GM12878 (cell line): ENCODE data around the gene DCTN2. TPM values are rescaled to one million over a fixed set of nuclear protein-coding genes. Genes with fewer than 3 reads are reported as not detected.
A peak's percentile ranks its signal among the peaks of the same experiment; 100 is the strongest.

Experiments
- ASH2L ChIP-seq: fragments of 300-600, 200-600 bp; sonication (generic); IDR thresholded peaks from 2 replicates; pipeline ENCODE4 v1.6.1; 2017; ENCODE audit warnings: low read depth, mild to moderate bottlenecking, borderline replicate concordance
- CHD4 ChIP-seq: fragments of 200-600 bp; sonication (generic); IDR thresholded peaks from 2 replicates; pipeline ENCODE4 v1.6.1; 2016; ENCODE audit warnings: mild to moderate bottlenecking
- EED ChIP-seq: sonication (generic); IDR thresholded peaks from 2 replicates; pipeline ENCODE4 v1.6.1; 2016; ENCODE audit warnings: antibody characterized with exemption, low read depth
- FOS ChIP-seq: IDR thresholded peaks from 3 replicates; pipeline ENCODE4 v1.6.1; 2011; ENCODE audit warnings: borderline replicate concordance; ENCODE audit not compliant: insufficient read length; ENCODE audit errors: extremely low read depth
- KAT2A ChIP-seq: conservative IDR thresholded peaks from 2 replicates; pipeline ENCODE4 v1.6.1; 2011; ENCODE audit warnings: low read depth, low read length; ENCODE audit not compliant: control insufficient read depth
- NFIC ChIP-seq: IDR thresholded peaks from 2 replicates; pipeline ENCODE4 v1.6.1; 2012; ENCODE audit warnings: low read depth, mild to moderate bottlenecking, inconsistent platforms, low read length, moderate library complexity
- POU2F2 ChIP-seq: IDR thresholded peaks from 3 replicates; pipeline ENCODE4 v1.6.1; 2011; ENCODE audit warnings: low read depth, mild to moderate bottlenecking, low read length, borderline replicate concordance
- RCOR1 ChIP-seq: conservative IDR thresholded peaks from 2 replicates; pipeline ENCODE4 v1.6.1; 2012; ENCODE audit warnings: low read depth, low read length, improper control_type of control experiment
- RUNX3 ChIP-seq: IDR thresholded peaks from 2 replicates; pipeline ENCODE4 v1.6.1; 2012; ENCODE audit warnings: low read length, inconsistent platforms
- SIN3A ChIP-seq: IDR thresholded peaks from 2 replicates; pipeline ENCODE4 v1.6.1; 2012; ENCODE audit warnings: low read depth, low read length, improper control_type of control experiment
- SUZ12 ChIP-seq: fragments of 200-600 bp; sonication (generic); IDR thresholded peaks from one replicate; pipeline ENCODE4 v1.6.1; 2018; ENCODE audit warnings: antibody characterized with exemption, mild to moderate bottlenecking; ENCODE audit not compliant: unreplicated experiment
- ZSCAN29 ChIP-seq: fragments of 450-650 bp; IDR thresholded peaks from 2 replicates; pipeline ENCODE4 v1.6.1; 2017; ENCODE audit warnings: mild to moderate bottlenecking, moderate library complexity
- polyA plus RNA-seq, 11 experiments: library from polyadenylated mRNA; depleted of rRNA in 4 of 11; unstranded in 6 of 11; stranded (reverse) in 5 of 11; fragments of >200 nt; fragmentation: Nextera tagmentation in 4 of 11; fragmentation: Illumina TruSeq in 1 of 11; extraction: Ambion mirVana in 4 of 11; extraction: Trizol in 1 of 11; gene quantifications; 1 replicate in 1 of 11; 2 replicates in 10 of 11; pipeline versions ENCODE4 v1.2.1 to v1.2.3, GENCODE V29; 2011 to 2016; ENCODE audit warnings: inconsistent platforms in 2 of 11, missing spikeins in 2 of 11, low read depth in 1 of 11
- total RNA-seq, 4 experiments: library from RNA; depleted of rRNA in 3 of 4; stranded (reverse); fragments of >200 nt in 3 of 4; fragmentation: Illumina TruSeq in 1 of 4; extraction: Trizol in 1 of 4; gene quantifications; 2 replicates each; pipeline versions ENCODE4 v1.2.1 to v1.2.3, GENCODE V29; 2013 to 2021
- TF ChIP-seq, protein P1 (sequence below): fragments of 450-650 bp; IDR thresholded peaks from 2 replicates; pipeline ENCODE4 v1.6.1; 2018; ENCODE audit warnings: borderline replicate concordance, mild to moderate bottlenecking; ENCODE audit not compliant: partially characterized antibody
- TF ChIP-seq, protein P2 (sequence below): fragments of 450-650 bp; IDR thresholded peaks from 2 replicates; pipeline ENCODE4 v1.6.1; 2016; ENCODE audit warnings: mild to moderate bottlenecking, moderate library complexity, borderline replicate concordance
- TF ChIP-seq, protein P3 (sequence below): fragments of 450-650 bp; IDR thresholded peaks from 2 replicates; pipeline ENCODE4 v1.6.1; 2016; ENCODE audit warnings: mild to moderate bottlenecking
- TF ChIP-seq, protein P4 (sequence below): fragments of 450-650 bp; IDR thresholded peaks from 2 replicates; pipeline ENCODE4 v1.6.1; 2014; ENCODE audit warnings: mild to moderate bottlenecking
- TF ChIP-seq, protein P5 (sequence below): fragments of 450-650 bp; IDR thresholded peaks from 2 replicates; pipeline ENCODE4 v1.6.1; 2016; ENCODE audit warnings: mild to moderate bottlenecking

The DCTN2 gene
- total and polyA plus RNA-seq, 10 of the 15 experiments (the other 5 are each of a cell fraction or from before 2014, with no cell fraction given), result 32.3 to 171 (median 100) TPM

DNA sequence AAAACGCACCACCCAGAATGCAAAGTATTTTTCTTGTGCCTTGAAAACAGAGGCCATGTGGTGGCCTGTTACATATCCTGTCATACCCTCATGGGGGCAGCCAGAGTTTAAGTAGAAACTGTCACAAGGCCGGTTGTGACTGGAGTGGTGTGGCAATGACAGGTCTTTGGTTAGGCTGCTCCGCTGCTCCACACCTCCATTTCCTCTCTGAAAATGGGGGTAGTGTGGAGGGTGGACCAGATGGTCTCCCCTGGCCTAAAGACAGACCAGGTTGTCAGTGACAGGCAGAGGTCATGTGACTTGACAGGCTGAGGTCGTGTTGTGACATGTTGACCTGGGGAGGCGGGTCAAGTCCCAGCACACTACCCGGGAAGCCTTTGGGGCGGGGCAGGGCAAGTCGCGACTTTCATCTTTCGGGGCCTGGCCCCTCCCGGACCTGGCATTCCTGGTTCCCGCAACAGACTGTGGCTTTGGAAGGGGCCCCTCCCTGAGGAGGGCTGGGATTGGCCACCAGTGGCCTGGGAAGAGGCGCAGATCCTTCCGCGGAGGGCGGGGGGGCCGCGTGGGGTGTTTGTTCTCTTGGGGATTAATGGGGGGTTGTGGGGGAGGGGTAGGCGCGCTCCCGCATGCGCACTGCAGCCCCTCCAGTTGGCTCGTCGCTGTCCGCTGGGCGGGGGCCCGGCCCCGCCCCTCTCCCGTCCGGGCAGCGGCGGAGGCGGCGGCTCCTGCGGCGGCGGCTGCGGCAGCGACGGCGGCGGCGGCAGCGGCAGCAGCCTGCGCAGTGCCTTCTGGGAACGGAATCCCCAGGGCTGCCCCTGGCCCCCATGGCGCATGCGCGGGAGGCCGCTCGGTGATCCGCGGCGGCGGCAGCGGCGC, 24.7 kb downstream of the DCTN2 start, which contains the start of gene MBD6 (continued):
- TF ChIP-seq SIN3A, result peak; percentile 53; the same call in 1 of the 2 replicates
- no peak for TF ChIP-seq RCOR1
- TF ChIP-seq KAT2A, result no peak
- TF ChIP-seq, protein P1, sequence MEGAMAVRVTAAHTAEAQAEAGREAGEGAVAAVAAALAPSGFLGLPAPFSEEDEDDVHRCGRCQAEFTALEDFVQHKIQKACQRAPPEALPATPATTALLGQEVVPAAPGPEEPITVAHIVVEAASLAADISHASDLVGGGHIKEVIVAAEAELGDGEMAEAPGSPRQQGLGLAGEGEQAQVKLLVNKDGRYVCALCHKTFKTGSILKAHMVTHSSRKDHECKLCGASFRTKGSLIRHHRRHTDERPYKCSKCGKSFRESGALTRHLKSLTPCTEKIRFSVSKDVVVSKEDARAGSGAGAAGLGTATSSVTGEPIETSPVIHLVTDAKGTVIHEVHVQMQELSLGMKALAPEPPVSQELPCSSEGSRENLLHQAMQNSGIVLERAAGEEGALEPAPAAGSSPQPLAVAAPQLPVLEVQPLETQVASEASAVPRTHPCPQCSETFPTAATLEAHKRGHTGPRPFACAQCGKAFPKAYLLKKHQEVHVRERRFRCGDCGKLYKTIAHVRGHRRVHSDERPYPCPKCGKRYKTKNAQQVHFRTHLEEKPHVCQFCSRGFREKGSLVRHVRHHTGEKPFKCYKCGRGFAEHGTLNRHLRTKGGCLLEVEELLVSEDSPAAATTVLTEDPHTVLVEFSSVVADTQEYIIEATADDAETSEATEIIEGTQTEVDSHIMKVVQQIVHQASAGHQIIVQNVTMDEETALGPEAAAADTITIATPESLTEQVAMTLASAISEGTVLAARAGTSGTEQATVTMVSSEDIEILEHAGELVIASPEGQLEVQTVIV, result no peak
- TF ChIP-seq NFIC, result no peak; the same call in 1 of the 2 replicates
- TF ChIP-seq, protein P2, sequence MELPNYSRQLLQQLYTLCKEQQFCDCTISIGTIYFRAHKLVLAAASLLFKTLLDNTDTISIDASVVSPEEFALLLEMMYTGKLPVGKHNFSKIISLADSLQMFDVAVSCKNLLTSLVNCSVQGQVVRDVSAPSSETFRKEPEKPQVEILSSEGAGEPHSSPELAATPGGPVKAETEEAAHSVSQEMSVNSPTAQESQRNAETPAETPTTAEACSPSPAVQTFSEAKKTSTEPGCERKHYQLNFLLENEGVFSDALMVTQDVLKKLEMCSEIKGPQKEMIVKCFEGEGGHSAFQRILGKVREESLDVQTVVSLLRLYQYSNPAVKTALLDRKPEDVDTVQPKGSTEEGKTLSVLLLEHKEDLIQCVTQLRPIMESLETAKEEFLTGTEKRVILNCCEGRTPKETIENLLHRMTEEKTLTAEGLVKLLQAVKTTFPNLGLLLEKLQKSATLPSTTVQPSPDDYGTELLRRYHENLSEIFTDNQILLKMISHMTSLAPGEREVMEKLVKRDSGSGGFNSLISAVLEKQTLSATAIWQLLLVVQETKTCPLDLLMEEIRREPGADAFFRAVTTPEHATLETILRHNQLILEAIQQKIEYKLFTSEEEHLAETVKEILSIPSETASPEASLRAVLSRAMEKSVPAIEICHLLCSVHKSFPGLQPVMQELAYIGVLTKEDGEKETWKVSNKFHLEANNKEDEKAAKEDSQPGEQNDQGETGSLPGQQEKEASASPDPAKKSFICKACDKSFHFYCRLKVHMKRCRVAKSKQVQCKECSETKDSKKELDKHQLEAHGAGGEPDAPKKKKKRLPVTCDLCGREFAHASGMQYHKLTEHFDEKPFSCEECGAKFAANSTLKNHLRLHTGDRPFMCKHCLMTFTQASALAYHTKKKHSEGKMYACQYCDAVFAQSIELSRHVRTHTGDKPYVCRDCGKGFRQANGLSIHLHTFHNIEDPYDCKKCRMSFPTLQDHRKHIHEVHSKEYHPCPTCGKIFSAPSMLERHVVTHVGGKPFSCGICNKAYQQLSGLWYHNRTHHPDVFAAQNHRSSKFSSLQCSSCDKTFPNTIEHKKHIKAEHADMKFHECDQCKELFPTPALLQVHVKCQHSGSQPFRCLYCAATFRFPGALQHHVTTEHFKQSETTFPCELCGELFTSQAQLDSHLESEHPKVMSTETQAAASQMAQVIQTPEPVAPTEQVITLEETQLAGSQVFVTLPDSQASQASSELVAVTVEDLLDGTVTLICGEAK, result no peak
- TF ChIP-seq, protein P3, sequence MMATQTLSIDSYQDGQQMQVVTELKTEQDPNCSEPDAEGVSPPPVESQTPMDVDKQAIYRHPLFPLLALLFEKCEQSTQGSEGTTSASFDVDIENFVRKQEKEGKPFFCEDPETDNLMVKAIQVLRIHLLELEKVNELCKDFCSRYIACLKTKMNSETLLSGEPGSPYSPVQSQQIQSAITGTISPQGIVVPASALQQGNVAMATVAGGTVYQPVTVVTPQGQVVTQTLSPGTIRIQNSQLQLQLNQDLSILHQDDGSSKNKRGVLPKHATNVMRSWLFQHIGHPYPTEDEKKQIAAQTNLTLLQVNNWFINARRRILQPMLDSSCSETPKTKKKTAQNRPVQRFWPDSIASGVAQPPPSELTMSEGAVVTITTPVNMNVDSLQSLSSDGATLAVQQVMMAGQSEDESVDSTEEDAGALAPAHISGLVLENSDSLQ, result peak; percentile 90
- no peak for TF ChIP-seq ASH2L
- TF ChIP-seq, protein P4, sequence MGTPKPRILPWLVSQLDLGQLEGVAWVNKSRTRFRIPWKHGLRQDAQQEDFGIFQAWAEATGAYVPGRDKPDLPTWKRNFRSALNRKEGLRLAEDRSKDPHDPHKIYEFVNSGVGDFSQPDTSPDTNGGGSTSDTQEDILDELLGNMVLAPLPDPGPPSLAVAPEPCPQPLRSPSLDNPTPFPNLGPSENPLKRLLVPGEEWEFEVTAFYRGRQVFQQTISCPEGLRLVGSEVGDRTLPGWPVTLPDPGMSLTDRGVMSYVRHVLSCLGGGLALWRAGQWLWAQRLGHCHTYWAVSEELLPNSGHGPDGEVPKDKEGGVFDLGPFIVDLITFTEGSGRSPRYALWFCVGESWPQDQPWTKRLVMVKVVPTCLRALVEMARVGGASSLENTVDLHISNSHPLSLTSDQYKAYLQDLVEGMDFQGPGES, result no peak
- no peak for TF ChIP-seq FOS
- TF ChIP-seq RUNX3, result peak; percentile 68
- peak; percentile 50; the same call in 1 of the 3 replicates for TF ChIP-seq POU2F2
- TF ChIP-seq SUZ12, result no peak
- TF ChIP-seq, protein P5, sequence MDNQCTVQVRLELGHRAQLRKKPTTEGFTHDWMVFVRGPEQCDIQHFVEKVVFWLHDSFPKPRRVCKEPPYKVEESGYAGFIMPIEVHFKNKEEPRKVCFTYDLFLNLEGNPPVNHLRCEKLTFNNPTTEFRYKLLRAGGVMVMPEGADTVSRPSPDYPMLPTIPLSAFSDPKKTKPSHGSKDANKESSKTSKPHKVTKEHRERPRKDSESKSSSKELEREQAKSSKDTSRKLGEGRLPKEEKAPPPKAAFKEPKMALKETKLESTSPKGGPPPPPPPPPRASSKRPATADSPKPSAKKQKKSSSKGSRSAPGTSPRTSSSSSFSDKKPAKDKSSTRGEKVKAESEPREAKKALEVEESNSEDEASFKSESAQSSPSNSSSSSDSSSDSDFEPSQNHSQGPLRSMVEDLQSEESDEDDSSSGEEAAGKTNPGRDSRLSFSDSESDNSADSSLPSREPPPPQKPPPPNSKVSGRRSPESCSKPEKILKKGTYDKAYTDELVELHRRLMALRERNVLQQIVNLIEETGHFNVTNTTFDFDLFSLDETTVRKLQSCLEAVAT, result no peak; the same call in 1 of the 2 replicates
- TF ChIP-seq CHD4, result no peak
- TF ChIP-seq ZSCAN29, result no peak
- peak; percentile 66 for TF ChIP-seq EED
